NCI-H2196 (cell line): Measurements from ENCODE around the gene TTC16.
A peak's percentile ranks its signal among the peaks of the same experiment; 100 is the strongest.

Source experiments
- DNase-seq: peaks from one replicate; lab custom pipeline; 2025; ENCODE audit not compliant: unreplicated experiment; lab: John Stamatoyannopoulos, UW

The TTC16 gene

DNA sequence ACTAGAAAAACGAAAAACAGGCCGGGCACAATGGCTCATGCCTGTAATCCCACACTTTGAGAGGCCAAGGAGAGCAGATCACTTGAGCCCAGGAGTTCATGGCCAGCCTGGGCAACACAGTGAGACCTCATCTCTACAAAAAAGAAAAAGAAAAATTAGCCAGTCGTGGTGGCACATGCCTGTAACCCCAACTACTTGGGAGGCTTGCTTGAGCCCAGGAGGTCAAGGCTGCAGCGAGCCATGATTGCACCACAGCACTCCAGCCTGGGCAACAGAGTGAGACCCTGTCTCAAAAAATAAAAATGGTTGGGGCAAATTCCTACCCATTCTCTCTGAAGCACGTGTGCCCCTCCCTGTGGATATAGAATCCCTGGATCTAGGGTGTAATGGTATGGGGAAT, 17.5 kb upstream of the TTC16 start:
- DNase-seq = no peak

DNA sequence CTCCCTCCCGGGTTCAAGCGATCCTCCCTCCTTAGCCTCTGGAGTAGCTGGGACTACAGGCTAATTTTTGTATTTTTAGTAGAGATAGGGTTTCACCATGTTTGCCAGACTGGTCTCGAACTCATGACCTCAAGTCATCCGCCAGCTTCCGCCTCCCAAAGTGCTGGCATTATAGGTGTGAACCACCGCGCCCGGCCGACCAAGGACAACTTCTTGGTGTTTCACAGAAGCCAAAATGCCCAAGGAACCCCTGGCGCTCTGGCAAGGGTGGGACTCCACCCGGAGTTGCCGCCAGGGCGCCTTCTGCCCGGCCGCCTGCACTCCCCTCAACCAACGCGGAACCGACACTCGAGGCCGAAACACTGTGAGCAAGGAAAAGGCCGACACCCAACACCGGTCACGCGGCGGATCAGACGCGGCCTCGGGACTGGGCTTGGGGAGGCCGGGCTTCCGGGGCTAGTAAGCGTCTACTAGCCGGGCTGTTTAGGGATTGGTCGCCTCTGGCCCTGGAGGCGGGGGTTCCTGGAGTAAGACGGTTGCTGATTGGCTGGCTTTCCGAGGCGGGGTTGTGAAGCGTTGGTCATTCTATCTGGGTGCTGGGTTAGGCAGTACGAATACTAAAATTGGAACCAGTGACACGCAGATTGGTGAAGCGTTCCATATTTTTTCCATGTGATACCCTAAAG, 16.8 kb upstream of the TTC16 start:
- DNase-seq = no peak

DNA sequence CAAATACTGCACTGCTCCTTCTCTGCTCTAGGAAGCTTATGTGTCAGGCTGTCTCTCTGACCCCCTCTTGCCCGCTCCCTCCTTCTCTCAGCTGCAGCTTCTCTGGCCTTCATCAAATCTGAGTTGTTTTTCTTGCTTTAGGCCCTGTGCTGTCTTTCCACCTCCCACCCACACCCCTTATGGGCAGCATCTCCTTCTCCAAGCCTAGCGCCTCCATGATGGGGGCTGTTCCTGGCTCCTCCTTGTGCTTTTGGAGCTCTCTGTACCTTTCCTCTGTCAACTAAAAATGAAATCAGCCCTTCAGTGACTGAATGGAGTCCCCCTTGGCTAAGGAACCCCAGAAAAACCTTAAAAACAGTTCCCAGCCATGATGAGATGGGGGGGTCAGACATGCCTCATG, 15.7 kb upstream of the TTC16 start:
- DNase-seq = no peak

DNA sequence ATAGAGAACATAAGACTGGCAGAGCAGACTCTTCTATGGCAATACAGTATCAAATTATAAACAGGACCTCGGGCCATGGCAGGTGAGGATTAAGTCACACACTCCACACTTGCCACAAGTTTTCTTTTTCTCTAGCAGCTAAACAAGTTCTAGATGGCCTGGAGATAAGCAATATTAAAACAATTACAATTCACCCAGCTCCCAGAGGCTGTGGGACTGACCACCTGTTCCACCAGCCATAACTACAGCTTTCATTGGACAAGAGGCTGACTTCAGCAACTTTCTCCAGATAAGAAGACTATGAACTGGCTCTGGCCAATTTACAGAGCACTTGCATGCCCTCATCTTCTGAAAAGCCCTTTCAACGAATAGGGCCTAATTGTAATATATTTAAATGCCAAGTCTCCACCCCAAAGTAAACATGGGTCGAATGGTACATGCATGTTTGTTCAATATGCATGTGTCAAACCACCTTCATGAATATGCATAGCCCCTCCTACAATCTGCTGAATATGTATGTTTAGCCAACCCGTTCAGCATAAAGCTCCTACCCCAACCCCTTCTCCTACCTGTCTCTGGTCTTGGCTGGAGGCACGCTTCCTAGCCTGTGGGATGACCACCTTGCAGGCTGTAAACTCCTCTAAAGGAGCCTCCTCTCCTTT, 15.2 kb upstream of the TTC16 start:
- peak; percentile 35 for DNase-seq

DNA sequence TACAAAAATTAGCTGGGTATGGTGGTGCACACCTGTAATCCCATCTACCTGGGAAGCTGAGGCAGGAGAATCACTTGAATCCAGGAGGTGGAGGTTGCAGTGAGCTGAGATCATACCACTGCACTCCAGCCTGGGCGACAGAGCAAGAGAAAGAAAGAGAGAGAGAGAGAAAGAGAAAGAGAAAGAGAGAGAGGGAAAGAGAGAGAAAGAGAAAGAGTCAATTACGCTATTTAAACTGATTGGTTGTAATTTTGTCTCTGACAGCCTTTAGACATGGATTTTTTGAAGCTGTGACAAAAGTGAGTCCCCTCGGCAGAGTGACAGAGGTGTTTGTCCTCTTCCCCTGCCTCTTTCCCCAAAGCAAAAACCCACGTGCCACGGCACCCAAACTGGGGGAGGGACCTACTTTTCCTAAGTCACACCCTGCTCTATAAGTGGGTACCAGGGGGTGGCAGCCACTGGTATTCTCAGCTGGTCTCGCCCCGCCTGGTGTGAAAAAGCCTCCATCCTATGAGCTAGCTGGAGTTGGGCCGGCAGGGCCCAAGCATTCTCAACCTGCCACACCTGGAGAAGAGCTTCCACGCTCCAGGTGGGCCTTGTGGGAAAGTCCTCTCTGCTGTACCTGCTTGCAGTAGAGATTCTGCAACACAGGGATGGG, 12.5 kb upstream of the TTC16 start:
- DNase-seq = no peak

DNA sequence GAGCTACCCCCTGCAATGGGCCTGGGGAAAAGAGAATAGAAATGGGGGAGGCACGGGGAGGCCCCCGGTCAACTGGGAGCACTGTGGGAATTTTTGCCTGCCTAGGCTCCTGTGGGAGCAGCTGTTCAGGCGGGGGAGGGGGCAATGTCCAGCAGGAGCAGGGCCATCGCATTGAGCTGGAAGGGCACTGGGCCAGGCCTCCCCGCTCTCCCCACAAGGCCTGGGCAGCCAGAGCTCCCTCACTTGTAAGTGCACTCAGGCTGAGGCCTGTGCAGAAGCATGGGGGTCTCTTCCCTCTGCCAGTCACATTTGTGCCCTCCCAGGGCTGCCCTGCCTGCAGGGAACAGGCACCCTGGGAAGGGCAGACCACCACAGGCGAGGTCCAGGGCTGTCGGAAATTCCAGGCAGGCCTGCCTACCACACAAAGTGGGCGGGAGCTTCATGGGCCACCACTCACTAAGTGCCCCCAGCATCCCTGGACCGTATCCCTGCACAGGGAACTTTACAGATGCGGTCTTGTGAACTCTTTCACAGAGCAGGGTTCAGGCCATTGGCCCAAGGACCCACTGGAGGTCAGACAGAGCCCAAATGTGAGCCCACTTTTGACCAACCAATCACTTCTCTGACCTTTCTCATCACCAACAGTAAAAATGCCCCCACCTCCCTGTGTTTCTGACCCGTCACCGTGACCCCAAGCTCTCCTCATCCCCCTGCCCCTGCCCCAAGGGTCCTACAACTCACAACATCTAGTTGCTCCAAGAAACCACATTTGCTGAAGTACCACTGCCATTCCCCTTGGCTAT, 10.1 kb upstream of the TTC16 start:
- no peak for DNase-seq

DNA sequence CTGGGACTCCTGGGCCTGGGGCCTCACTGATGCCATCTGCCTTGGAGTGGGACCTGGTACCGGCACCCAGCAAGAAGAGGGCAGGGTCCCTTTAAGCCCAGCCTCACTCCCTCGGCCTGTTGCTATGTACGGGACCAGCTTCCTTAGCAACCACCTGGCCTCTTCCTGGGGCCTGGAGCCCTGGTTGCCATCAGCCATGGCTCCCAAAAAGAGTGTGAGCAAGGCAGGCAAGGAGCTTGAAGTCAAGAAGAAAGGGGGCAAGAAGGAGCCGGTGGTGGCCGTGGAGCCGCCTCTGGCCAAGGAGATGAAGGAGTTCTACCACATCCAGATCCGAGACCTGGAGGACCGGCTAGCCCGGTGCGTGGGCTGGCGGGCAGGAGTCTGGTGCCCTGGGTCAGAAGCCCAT, 9.0 kb upstream of the TTC16 start, which contains the start of gene CFAP157:
TSS of gene CFAP157 (plus strand) at position 153 of the 406 bp plus-strand sequence. CDS start at position 197, 44 bp downstream.
- DNase-seq = peak; percentile 48

DNA sequence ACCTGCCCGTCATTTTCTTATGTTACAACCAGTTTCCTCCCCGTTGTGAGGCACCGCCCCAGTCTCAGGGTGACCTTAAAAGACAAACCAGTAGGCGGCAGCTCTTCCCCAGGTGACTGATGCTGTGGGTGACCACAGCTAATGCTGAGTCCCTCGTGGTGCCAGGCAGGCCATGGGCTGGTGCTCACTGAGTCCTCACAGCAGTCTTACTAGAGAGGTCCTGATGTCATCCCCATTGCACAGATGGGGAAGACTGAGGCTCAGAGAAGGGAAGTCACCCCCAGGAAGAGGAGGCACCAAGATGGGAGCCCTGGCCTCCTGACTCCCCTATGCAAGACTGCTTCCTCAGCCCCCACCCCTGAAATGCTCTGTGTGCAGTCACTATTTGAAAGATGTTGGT, 8.1 kb upstream of the TTC16 start:
- no peak for DNase-seq

DNA sequence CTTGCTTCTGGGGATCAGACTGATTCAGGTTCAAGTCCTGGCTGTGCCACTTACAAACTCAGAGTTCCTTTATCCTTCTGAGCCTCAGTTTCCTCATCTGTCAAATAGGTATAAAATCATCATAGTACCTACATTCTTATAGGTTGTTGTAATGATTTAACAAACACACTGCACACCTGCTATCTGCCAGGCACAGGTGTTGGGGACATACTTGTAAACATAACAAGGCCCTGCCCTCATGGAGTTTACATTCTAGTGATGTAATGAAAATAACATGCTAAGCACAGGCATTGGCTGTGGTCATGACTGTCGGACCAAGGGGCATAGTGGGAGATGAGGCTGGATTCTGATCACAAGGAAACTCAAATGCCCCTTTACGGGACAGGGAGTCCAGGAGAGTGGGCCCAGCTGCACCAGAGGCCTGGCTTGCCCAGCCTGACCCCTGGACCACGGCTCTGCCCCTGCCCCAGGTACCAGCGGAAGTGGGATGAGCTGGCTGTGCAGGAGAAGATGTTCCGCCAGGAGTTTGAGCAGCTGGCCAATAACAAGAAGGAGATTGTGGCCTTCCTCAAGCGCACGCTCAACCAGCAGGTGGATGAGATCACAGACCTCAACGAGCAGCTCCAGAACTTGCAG, 6.8 kb upstream of the TTC16 start:
- DNase-seq = no peak

DNA sequence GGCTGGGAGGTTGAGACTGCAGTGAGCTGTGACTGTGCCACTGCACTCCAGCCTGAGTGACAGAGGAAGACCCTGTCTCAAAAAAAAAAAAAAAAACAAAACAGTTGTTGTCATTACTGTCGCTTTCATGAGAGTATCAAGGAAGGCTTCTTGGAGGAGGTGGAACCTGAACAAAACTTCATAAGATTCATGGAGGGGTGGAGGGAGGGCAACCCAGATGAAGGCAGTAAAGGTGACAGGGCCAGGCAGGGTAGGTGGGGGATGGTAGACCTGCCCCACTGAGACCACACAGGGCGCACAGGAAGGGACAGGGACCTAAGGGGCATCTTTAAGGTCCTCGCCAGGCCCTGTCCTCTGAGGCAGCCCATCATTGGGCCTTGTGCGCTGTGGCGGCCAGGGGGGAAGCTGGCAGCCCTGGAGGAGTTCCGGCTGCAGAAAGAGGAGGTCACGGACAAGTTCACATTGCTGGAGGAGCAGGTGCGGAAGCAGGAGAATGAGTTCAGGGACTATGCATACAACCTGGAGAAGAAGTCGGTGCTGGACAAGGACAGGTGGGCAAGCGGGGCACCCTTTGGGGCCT, 5.6 kb upstream of the TTC16 start:
- DNase-seq = no peak

DNA sequence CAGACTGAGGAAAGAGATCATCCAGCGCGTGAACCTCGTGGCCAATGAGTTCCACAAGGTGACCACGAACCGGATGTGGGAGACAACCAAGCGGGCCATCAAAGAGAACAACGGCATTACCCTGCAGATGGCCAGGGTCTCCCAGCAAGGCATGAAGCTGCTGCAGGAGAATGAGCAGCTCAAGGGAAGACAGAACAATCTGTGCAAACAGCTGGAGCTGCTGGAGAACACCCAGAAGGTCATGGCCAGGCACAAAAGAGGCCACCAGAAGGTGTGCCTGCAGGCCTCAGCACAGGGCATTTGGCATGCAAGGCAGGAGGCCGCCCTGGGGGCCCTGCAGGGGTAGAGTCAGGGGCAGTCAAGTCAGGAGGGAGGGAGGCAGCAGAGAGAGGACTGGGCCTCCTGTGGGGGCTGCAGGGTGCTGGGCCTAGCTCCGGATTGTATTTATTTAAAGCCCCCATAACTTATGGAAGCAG, 4.6 kb upstream of the TTC16 start:
- DNase-seq = no peak

DNA sequence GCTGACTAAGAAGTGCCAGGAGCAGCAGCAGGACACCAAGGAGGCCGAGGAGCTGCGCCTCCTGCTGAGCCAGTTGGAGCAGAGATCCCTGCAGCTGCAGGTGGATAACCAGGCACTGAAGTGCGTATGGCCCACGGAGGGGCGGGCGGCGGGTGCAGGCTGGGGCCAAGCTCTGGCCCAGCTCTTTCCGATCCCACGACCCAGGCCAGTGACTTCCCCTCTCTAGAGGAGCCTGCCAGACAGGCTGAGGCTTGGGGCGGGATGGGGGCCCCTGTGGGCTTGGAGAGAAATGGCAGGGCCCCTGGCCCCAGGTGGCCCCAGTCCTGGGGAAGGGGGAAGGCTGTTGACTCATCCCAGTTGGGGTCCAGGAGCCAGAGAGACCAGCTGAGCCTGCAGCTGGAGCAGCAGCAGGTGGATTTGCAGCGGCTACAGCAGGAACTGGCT, 4.0 kb upstream of the TTC16 start:
- peak; percentile 30 for DNase-seq

DNA sequence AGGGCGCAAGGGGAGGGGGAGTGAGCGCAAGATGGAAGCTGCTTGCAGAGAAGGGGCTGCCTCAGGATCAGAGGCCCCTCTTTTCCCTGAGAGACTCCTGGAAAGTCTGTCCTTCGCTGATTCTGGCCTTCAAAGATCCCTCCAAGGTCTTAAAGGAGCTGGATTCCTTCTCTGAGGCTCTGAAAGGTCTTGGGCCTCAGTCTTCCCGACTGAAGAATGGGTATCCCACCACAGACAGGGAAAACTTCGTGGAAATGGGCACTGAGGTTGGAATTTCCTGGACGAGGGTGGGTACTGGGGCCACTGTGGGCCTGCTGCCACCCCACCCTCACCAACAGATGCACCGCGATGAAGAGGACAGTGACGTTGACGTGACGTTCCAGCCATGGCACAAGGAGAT, 3.5 kb upstream of the TTC16 start:
- DNase-seq = no peak

DNA sequence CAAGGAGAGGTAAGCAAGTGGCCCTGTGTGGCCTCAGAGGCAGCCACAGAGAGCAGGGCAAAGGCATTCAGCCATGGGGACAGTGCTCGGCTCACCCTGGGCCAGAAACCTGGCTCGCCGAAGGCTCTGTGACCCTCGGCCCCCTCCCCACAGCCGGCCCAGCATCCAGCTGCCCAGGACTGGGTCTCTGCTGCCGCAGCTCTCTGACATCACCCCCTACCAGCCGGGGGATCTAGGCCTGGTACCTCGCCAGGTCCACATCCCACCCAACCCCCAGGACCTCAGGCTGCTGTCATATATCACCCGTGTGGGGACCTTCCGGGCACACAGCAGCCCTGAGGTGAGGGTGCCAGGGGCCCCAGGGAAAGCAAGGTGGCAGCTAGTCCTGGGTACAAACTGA, 3.0 kb upstream of the TTC16 start:
- no peak for DNase-seq

DNA sequence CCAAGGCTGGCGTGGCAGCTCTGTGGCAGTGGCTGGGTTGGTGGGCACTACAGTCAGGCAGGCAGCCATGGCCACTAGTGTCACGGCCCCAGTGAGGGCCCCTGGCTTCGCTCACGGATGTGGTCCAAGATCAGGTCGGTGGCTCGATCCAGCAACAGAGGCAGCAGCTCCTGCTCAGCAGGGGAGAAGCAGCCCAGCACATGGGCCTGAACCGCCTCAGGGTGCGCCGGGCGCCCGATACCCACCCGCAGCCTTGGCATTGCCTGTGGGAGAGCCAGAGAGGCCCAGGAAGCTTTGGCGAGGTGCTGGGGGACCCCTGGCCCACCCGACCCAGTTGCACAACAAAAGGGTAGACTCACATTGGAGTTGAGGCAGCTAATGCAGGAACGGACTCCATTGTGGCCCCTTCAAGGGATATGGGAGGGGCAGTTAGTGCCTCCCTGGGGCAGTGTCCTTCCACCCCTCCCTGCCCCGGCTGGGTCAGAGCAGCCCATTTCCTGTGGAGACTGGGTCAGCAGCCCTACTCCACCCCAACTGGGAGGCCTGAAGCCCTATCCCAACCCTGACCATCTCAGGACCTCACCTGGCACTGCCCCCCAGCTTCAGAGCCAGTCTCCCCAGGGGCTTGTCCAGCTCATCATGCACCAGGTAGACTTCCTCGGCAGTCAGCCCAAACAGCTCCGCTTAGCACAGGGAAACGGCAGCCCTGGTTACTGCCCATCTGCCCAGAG, 1.7 kb upstream of the TTC16 start:
- DNase-seq = no peak

DNA sequence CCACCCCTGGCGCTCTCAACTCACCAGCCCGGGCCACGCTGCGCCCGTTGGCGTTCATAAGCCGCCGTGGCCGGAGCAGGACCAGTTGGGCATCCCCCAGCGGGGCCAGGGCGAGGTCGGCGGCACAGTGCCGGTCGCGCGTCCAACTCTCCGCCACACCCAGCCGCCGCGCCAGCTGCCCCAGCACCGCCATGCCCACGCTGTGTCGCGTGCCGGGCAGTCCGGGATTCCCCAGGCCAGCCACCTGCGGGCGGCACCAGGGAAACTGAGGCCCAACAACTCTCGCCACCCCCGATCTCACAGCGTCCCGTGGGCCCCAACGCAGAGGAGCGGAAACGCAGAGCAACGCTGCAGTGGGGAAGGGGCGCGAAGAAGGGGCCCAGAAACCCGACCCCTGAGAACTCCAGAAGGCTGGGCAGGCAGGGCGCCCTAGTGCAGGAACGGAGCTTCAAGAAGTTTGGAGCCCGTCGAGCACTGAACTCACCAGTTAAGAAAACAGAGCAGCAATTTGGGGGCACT, 869 bp upstream of the TTC16 start:
- DNase-seq = no peak

DNA sequence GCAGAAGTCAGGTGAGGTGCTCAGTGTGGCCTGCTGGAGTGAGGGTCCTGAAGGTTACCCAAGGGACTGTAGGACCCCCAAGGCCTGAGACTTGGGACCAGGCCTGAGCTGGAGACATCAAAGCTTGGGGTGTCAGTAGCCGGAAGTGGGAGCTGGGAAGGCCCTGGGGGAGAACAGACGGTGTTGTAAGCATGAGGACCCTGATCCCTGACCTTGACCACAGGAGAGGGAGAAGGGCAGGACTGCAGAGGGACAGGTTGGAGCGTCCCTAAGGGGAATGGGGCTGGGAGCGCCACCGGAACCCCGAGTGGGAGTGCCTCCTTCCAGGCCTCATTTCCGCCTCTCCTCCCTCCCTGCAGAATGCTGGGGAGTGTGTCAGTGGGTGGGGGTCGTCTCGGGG, 533 bp downstream of the TTC16 start:
- DNase-seq = no peak

DNA sequence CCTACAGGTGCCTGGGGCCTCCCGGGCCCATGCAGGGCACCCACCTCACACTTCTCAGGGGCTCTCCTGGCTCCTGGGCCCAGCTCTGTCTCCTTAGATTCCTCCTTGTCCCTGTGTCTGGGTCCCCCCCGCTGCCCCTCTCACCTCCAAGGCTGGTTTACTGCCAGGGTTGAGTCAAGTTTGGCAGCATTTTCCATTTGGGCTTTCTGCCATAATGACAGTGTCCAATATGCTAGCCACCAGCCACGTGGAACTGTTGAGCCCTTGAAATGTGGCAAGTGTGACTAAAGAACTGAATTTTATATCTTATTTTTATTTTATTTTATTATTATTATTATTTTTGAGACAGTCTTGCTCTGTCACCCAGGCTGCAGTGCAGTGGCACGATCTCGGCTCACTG, 1.9 kb downstream of the TTC16 start:
- DNase-seq = no peak

DNA sequence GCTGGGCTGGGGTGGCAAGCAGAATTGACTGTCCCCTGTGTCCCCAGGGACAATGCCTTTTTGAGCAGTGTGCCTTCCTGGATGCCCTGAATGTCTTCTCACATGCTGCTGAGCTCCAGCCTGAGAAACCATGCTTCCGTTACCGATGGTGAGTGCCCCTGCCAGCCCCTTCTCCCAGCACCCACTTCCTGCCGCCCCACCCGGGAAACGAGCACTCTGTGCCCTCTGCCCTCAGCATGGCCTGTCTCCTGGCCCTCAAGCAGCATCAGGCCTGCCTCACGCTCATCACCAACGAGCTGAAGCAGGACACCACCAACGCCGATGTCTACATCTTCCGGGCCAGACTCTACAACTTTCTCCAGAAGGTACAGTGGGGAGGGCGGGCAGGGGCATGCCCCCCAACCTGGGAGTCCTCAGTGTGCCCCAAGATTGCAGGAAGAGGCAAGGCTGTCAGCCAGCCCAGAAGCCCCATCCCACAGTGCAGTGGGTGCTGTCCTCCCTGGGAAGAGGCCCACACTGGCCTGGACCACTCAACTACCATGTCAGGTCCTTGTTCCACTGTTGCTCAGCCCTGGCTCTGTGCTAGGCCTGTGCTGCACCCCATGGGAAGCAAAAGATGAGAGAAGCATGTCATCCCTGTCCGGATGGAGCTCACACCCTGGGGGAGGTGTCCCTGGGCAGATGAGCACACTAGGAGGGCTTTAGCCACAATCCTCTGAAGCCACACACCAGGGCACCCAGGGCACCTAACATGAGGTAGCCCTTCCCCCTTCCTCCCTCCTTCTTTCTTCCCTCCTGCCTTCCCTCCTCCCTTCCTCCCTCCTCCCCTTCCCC, 4.4 kb downstream of the TTC16 start:
- DNase-seq = no peak
